GM18858 (cell line): ENCODE data around the gene LITAF.

Experiments
- ATAC-seq: cut with Tn5 transposase; IDR thresholded peaks from one replicate; pipeline ENCODE4 v1.9.1; 2021; ENCODE audit not compliant: unreplicated experiment

Gene LITAF

DNA sequence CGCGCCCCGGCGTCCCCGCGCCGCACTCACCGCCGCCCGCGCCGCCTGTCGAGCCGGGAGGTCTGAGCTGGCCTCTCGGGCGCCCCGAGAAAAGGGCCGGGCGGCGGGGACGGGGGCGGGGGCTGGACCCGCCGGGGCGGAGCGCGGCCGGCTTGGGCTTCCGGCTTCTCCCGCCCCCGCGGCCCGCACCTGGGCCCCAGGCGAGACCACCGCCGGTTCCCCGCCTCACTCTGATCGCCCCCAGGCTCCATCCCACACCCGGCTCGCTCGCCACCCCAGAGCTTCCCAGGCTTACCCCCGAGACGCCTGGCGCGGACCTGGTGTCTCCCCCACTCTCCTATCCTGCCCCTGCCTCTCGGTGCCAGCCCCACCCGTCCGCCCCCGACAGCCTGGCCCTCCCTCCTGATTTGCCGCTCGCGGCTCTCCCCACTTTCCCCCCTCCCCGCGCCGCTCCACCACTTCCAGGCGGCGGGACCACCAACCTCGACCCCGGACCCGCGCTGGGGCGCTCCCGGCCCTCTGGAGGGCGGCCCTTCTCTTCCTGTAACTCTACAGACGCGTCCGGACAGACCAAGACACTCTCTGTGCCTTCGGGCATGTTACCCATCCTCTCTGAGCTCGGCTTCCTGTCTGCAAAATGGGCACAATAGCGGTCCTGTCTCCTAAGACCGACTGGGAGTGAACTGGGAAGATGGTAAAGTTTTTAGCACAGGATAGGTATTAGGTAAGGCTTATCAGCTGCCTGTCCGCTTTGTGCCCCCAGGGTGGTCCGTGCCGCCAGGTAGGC, at the start of gene LITAF:
LITAF (minus strand) TSS at position 64 of the 787 bp plus-strand sequence. CDS start 30,189 bp downstream, outside the sequence.
- ATAC-seq: no peak

DNA sequence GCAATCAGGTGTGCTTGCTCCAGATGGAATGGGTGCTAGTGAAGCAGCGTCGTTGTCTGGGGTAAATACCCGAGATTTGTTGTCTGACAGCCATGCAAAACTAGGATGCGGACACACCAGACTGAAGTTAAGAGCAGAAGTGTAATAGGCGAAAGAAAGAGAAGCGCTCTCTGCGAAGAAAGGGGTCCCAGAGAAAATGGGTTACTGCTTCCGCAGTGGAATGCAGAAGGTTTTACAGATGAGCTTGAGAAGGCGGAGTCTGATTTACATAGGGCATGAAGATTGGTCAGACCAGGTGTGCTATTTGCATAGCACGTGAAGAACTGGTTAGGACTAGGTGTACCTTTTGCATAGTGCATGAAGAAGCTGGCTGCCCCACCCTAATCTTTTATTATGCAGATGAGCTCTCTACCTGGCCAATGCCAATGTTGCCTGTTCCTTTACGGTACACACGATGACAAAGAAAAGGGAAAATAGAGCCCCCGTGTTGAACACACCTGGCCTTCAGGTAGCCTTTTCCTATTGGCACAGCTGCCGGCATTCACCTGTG, 49.5 kb upstream of the LITAF start:
- no peak for ATAC-seq

DNA sequence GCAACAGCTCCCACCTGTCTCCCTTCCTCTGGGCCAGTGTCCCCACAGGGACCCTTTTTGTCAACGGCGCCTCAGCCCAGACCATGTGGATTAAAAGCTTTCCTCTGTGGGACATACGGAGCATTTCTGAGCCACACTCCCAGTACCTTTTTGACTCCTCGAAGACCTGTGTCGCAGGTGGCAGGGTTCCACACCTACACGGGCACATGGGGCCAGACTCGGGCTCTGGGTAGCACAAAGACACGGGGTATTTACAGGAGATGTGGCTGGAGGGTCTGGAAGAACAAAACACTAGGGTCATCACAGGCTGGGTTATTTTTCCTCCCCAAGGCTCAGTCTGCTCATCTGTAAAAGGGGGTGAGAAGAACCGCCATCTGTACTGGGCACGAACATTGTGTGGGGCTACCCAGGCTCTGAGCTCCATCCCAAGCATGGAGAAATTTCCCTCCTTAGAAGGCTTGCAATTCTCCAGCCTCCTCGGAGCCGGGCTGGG, 49.0 kb upstream of the LITAF start:
- no peak for ATAC-seq

DNA sequence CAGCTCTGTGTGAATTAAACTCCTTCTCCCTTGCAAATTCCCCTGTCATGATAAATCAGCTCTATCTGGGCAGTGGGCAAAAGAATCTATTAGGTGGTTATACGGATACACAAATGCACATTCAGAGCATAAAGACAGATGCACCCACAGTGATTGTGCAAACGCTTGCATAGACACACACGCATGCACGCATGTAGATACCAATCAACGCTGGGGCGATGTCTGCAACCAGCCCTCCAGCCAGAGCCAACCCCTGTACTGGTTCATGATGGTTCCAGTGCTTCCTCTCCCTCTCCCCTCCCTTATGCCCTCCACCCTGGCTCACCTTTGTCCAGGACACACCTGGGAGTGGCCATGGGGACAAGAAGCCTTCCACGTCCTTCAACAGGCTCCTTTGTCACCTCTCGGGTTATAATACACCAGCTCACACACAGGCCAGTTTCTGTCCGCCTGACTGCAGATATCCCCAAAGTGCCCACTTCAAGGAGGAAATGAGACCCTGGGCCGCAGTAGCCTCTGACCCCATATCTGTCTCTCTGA, 48.5 kb upstream of the LITAF start:
- ATAC-seq: no peak

DNA sequence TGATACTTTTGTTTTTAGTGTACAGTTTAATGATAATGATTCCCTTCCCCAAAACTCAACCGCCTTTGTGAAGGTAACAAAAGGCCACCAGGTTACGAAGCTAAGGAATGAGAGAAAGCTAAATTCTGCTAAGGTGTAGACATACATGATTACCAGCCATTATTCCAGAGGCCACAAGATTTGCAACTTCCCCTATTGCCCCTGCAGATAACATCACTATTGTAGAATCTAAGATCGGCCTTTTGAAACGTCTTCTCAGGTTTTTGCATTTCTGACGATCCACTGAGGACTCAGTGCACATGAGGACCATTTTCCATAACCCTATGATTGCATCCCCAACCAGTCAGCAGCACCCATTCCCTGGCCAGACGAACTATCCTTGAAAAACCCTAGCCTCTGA, 47.6 kb upstream of the LITAF start:
- ATAC-seq: no peak

DNA sequence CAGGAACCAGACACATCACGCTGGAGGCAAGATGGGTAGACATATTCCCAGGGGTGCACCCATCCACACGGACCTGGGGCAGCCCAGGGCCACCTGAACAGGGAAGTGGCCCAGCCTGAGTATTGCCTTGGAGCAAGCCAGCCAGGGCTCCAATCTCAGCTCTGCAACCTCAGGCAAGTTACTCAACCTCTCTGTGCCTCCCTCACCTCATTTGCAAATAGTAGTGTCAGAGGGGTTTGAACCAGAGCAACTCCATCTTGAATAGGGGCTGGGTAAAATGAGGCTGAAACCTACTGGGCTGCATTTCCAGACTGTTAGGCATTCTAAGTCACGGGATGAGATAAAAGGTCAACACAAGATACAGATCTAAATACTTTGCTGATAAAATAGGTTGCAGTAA, 46.4 kb upstream of the LITAF start:
- ATAC-seq: no peak

DNA sequence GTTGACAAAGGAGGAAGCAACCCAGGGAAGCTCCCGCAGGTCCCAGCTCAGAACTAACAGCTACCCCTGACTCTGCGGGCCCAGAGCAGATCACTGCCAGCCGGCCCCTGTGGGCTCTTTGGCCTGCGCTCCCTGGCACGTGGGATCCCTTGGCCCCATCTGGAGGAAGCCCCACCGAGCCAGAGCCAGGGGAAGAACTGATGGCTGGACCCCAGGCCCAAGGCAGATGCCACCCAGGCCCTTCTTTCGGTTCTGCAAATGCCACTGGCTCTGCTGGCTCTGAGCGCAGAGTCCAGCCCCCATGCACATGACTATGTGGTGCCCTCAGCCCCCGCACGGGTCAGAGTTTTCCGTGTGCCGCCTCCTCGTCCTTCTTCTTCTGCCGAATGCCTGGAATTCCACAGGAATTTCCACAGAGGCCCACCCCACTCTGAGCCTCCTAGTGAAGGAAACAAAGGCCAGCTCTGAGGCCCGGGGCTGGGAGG, 45.8 kb upstream of the LITAF start:
- ATAC-seq: no peak

DNA sequence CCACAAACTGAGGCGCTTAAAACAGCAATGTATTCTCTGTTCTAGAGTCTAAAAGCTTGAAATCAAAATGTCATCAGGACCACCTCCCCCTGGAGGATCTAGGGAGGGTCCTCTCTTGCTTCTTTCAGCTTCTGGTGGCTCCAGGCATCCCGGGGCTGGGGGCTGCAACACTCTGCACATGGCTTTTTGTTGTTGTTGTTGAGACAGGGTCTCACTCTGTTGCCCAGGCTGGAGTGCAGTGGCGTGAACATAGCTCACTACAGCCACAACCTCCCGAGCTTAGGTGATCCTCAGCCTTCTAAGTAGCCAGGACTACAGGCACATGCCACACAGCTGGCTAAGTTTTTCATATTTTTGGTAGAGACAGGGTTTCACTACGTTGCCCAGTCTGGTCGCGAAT, 44.5 kb upstream of the LITAF start:
- no peak for ATAC-seq

DNA sequence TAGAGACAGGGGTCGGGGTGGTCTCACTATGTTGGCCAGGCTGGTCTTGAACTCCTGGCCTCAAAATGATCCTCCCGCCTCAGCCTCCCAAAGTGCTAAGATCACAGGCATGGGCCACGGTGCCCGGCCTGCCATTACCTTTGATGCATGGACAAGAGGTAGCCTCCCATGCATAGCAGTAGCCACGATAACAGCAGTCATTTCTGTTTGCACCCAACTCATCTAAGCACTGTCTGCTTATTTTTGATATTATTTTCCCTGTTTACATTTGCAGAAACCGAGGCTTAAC, 44.0 kb upstream of the LITAF start:
- no peak for ATAC-seq

DNA sequence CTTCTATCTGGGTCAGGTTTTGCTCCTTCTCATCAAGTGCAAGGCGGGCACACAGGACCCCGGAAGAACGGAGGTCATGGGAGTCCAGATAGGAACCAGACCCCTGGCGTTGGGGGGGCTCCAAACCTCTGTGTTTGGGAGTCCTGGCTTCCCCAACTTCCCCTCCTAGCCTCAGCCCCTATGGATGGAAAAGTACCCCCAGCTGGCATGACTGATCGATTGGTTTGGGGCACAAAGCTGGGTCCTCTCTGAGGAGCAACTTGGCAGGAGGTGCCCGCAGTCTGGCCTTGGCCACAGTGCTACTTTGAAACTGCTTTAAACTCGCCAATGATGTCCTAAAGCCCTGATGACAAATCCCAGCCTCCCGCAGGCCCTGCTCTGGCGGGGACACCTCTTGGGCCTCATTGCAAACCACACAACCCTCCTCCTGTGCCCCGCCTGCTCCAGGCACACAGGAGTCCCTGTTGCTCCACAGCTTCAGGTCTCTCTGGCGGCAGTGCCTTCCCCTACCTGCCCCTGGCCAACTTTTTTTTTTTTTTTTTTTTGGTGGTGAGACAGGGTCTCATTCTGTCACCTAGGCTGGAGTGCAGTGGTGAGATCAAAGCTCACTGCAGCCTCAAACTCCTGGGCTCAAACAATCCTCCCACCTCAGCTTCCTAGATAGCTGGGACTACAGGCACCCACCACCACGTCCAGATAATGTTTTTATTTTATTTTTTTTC, 43.5 kb upstream of the LITAF start:
- ATAC-seq: no peak

DNA sequence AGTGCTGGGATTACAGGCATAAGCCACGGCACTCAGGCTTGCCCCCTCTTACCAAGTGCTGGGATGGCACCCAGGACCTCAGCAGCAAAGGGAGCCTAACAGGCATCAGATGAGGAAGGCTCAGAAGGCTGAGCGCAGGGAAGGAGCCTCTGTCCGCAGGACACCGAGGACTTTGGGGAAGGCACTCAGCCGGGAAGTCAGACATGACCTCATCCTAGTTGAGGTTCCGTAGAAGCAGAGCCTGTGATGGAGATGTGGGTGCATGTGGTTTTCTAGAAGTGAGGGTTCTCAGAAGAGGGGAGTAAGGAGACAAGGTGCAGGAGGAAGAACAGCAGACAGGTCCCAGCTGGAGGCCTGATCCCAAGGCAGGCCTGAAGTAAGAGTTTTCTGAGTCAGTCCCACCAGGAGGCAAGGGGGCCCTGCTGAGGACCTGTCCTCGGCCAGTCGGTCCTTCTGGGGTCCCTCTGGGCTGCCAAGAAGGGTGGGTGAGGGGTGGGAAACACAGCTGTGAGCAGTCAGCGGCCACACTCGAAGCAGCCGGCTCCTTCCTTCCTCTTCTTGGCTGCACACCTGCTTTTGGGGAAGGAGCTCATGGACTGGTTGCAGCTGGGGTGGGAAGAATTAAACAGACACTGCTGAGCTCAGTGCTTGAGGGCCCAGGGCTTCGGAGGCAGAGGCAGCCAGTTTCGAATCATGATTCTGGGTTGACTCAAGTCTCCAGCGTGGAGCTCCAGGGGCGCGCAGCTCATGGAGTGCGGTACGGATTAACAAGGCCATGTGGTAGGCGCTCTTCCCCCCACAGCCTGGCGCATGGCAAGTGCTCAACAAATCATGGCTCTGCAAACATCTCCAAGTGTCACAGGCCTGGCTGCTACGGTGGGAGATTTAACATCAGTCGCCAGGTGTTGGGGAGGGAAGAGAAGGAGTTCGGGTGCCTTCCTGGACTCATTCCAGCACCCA, 42.6 kb upstream of the LITAF start:
- ATAC-seq: no peak

DNA sequence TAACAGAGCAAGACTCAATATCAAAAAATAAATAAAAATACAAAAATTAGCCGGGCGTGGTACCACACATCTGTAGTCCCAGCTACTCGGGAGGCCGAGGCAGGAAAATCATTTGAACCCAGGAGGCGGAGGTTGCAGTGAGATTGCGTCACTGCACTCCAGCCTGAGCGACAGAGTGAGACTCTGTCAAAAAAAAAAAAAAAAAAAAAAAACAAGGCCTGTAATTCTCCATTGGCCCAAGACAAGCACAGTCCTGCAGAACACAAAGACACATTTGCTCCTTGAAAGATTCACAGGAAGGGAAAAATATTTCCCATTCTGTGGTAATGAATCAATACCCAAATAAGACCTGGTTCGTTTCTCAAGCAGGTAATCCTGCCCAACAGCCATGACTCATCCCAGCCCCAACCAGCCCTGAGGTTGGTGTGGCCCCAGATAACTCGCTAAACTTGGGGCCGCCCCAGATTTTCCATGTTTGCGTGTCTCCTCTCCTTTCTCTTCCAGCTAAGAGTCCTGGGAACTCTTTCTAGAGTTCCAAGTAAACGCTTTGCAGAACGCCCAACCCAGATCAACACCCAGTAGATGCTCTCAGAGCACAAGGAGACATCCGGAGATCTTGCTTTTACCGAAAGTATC, 41.2 kb upstream of the LITAF start:
- ATAC-seq: no peak

DNA sequence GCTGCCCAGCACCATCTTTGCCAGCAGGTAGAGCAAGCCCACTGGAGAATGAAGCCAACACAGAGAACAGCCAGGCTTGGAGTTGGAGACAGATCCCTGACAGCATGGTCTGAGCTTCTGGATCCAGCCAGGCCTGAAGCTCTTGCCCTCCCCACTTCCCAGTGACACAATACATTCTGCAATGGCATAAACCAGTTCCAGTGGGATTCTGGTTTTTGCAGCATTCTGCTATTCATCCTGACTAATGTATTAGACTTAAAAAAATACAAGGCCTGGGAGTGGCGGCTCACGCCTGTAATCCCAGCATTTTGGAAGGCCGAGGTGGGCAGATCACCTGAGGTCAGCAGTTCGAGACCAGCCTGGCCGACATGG, 40.6 kb upstream of the LITAF start:
- ATAC-seq: no peak

DNA sequence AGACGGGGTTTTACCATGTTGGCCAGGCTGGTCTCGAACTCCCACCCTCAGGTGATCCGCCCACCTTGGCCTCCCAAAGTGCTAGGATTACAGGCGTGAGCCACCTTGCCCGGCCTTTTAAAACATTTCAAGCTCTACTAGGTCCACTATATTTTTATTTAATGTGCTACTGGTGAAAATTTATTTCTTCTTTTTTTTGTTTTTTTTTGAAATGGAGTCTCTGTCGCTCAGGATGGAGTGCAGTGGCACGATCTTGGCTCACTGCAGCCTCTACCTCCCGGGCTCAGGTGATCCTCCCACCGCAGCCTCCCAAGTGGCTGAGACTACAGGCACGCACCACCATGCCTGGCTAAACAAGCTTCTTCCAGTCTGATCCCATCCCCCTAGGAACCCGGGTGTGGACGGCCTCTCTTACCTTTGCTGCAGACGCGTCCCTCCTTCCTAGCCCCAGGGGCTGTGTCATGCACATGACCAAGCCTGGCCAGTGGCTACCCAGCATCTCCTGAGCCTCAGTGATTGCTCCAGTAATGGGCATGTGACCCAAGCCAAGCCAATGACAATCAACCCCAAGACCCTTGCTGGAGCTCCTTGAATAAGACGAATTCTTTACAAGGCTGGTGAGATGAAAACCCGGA, 40.1 kb upstream of the LITAF start:
- no peak for ATAC-seq

DNA sequence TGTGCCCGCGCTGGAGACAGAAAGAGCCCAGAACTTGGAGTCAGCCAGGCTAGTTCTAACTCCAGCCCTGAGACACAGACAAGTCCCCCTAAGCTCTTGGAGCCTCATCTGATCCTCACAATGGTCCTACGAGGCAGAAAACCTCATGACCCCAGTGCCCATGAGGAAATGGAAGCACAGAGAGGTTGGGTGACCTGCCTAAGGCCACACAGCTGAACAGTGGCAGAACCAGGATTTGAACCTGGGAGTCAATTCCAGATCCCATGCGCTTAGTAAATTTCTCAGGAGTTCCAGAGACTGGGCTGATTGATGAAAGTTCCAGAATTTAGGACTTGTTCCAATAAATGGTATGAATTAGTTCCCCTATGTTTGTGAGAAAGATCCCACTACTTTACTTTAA, 39.0 kb upstream of the LITAF start:
- no peak for ATAC-seq

DNA sequence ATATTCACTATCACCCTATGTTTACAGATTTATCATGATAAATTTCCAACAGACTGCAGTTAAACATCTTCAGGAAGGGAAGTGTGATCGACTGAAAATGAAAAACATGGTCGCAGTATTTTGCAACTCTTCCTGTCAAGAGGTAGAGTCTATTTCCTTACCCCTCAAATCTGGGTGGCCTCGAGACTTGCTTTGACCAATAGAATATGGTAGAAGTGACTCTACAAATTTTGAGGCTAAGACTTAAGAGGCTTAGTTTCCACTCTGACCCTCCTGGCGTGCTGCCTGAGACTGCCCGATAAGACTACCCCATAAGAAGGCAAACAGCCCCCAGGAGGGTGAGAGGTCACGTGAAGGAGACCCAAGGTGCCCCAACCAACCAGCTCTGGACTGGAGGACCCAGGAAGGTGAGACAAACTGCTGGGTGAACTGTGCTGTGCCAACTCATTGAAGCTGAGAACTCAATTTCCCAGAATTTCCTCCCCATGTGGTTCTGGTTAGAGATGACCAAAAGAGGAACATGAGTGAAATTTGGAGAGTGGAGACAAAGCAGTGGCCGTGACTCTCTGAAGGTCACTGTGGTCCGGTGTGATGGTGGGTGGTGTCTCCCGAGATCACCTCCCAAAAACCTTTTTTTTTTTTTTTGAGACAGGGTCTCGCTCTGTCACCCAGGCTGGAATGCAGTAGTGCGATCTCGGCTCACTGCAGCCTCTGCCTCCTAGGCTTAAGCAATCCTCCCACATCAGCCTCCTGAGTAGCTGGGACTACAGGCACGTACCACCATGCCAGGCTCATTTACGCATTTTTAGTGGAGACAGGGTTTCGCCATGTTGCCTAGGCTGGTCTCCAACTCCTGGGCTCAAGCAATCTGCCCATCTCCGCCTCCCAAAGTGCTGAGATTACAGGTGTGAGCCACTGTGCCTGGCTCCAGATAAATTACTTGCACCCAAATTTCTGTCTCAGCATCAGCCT, 38.2 kb upstream of the LITAF start:
- no peak for ATAC-seq

DNA sequence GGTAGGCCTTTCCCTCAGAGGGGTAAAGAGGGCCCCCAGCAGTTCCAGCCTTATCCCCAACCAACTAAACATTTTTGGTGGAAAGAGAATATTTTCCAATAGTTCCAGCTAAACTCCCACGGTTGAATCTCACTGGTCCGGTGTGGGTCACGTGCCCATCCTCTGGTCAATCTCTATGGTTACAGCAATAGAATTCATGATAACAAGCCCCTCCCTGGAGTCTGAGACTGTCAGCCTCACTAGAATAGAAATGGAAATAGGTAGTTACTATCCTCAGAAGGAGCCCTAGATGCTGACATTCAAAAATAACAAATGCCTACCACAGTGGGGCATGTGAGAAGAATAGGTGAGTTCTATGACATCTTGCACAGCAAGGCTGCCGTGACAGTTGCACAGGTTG, 37.5 kb upstream of the LITAF start:
- no peak for ATAC-seq

DNA sequence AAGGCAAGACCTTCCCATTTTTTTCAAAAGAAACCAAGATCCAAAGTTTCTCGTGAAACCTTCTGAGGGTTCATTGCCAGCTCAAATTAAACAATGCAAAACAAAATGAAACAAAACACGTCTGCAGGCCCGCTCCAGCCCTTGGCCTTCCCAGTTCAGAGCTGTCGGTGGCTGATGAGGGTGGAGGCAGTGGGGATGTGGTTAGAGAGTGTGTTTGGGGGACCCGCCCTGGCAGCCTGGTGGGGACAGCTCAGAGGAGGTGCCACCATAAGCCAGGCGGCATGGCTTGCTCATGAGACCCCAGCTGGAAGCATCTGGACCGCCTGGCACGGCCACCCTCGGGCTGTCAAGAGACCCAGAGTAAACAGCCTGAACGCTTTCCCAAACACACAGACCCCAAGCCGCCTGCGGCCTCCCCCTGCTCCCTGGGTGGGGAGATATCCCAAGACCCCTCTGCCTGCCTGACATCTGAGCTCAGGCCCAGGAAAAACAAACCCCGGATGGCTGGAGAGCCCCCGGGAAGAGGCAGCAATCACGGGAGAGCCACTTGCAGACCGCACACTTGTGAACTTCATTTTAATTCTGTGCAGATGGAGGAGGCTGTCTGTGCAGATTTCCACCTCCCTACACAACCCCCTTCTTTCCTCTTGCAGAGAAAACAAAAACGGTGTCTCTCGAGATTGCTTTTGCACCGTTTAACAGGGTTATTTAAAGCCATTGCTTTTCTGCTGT, 35.4 kb upstream of the LITAF start:
- ATAC-seq: no peak
